Measurements from ENCODE around the gene NPTX1.

DNA sequence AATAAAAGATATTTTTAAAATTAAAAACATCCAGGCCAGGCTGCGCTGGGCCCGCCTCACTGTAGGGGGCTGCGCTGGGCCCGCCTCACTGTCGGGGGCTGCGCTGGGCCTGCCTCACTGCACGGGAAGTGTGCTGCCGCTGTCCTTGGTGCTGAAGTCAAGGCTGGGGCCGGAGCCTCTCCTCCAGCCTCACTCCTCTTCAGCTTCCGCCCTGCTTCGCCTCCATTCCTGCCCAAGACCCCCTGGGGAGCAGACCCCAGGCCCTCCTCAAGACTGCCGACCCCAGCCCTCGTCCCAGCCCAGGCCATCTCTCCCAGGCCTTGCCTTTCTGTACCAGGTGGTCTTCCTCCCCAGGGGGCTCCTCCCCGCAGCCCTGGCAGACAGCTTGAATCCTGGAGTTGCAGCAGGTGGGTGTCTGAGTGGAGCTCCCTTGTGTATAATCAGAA lies 35.3 kb downstream of the NPTX1 start:
- TF ChIP-seq ELF1 (CRISPR knock-in tag; IDR thresholded peaks at IDR 0.05) (no peak; the same call in 1 of the 2 replicates), CHD2 (IDR thresholded peaks at IDR 0.05; ENCODE audit: low read depth, low read length) (no peak), ZNF674 (CRISPR knock-in tag; IDR thresholded peaks at IDR 0.05; ENCODE audit: low read depth) (0 out of 2 replicates have a peak, but pooled peaks have one; percentile 76), ETV6 (CRISPR knock-in tag; conservative IDR thresholded peaks at IDR 0.05) (peak; percentile 98), FOXA3 (CRISPR knock-in tag; IDR thresholded peaks at IDR 0.05) (peak; percentile 37; the same call in 1 of the 2 replicates), ZSCAN29 (CRISPR knock-in tag; conservative IDR thresholded peaks at IDR 0.05) (no peak), TARDBP (CRISPR knock-in tag; IDR thresholded peaks at IDR 0.05) (no peak), MYC (CRISPR knock-in tag; IDR thresholded peaks at IDR 0.05; ENCODE audit: borderline replicate concordance) (peak; percentile 67), DR1 (CRISPR knock-in tag; IDR thresholded peaks at IDR 0.05) (no peak), ZNF558 (CRISPR knock-in tag; IDR thresholded peaks at IDR 0.05; ENCODE audit: borderline replicate concordance) (peak; percentile 86; the same call in 1 of the 2 replicates), CHCHD3 (CRISPR knock-in tag; IDR thresholded peaks at IDR 0.05) (peak; percentile 70; the same call in 1 of the 2 replicates), MAFK (conservative IDR thresholded peaks at IDR 0.05 in 1 of 2, IDR thresholded peaks at IDR 0.05 in 1 of 2; ENCODE audit: low read length in 2 of 2) (no peak)
- TF ChIP-seq, protein P1, sequence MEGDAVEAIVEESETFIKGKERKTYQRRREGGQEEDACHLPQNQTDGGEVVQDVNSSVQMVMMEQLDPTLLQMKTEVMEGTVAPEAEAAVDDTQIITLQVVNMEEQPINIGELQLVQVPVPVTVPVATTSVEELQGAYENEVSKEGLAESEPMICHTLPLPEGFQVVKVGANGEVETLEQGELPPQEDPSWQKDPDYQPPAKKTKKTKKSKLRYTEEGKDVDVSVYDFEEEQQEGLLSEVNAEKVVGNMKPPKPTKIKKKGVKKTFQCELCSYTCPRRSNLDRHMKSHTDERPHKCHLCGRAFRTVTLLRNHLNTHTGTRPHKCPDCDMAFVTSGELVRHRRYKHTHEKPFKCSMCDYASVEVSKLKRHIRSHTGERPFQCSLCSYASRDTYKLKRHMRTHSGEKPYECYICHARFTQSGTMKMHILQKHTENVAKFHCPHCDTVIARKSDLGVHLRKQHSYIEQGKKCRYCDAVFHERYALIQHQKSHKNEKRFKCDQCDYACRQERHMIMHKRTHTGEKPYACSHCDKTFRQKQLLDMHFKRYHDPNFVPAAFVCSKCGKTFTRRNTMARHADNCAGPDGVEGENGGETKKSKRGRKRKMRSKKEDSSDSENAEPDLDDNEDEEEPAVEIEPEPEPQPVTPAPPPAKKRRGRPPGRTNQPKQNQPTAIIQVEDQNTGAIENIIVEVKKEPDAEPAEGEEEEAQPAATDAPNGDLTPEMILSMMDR (CRISPR knock-in tag; IDR thresholded peaks at IDR 0.05): 0 out of 2 replicates have a peak, but pooled peaks have one; percentile 10
- TF ChIP-seq, protein P2, sequence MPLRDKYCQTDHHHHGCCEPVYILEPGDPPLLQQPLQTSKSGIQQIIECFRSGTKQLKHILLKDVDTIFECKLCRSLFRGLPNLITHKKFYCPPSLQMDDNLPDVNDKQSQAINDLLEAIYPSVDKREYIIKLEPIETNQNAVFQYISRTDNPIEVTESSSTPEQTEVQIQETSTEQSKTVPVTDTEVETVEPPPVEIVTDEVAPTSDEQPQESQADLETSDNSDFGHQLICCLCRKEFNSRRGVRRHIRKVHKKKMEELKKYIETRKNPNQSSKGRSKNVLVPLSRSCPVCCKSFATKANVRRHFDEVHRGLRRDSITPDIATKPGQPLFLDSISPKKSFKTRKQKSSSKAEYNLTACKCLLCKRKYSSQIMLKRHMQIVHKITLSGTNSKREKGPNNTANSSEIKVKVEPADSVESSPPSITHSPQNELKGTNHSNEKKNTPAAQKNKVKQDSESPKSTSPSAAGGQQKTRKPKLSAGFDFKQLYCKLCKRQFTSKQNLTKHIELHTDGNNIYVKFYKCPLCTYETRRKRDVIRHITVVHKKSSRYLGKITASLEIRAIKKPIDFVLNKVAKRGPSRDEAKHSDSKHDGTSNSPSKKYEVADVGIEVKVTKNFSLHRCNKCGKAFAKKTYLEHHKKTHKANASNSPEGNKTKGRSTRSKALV (CRISPR knock-in tag; IDR thresholded peaks at IDR 0.05): 0 out of 2 replicates have a peak, but pooled peaks have one; percentile 48
